GM12891 (cell line): Measurements from ENCODE around the gene SHMT1.

Experiments
- PAX5 ChIP-seq: IDR thresholded peaks from 2 replicates; pipeline ENCODE4 v1.6.1; 2011; ENCODE audit warnings: low read length, moderate library complexity, mild to moderate bottlenecking; ENCODE audit not compliant: insufficient read depth, severe bottlenecking
- POLR2A ChIP-seq: IDR thresholded peaks from 2 replicates; pipeline ENCODE4 v1.6.1; 2011; ENCODE audit warnings: low read depth, low read length, control low read depth
- POLR2AphosphoS5 ChIP-seq: IDR thresholded peaks from 2 replicates; pipeline ENCODE4 v1.6.1; 2011; ENCODE audit warnings: low read depth, low read length, control low read depth
- POU2F2 ChIP-seq: IDR thresholded peaks from 2 replicates; pipeline ENCODE4 v1.6.1; 2011; ENCODE audit warnings: low read depth, mild to moderate bottlenecking, control low read depth, low read length, moderate library complexity
- SPI1 ChIP-seq: IDR thresholded peaks from 2 replicates; pipeline ENCODE4 v1.6.1; 2011; ENCODE audit warnings: low read depth, low read length, control low read depth
- TAF1 ChIP-seq: IDR thresholded peaks from 2 replicates; pipeline ENCODE4 v1.6.1; 2011; ENCODE audit warnings: low read depth, low read length, control low read depth

DNA sequence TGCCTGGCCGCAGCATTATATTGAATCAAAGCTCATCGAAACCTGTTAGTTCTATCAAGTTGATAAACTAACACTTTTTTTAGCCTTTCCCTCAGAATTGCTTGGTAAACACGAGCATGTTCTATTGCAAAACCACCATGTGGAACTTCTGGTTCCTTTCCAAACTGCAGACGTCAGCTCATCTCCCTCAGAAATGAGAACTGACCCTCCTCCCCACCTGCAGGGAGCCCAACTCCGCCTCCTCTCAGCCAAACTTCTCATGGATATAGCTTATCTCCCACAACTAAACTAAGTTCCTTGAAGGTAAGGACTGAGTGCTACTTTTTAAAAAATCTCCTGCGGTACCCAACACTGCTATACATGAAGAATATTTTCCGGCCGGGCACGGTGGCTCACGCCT lies 6.7 kb downstream of the SHMT1 start:
- TF ChIP-seq POLR2AphosphoS5 (no peak), POLR2A (no peak), TAF1 (no peak), PAX5 (no peak), POU2F2 (no peak), SPI1 (no peak)
